GF-D8 (cell line): ENCODE results near the gene TTLL8.

Source experiments
- DNase-seq: peaks from one replicate; lab custom pipeline; 2025; lab: John Stamatoyannopoulos, UW

TTLL8 gene

DNA sequence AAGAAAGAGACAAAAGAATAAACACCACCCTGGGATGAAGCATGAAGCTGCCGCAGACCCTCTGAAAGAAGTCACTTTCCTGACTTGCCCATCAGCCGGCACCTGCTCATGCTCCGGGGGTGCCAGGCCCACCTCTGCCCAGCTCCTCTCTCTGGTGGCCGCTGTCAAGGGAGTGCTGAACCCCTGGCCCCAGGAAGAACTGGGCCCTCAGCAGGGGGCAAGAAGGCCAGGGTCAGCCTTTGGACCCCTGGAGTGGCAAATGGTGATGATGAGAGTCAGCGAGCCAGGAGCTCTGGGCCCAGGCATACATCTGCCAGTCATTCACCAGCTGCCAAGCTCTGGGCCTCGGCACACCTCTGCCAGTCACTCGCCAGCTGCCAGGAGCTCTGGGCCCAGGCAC lies 17.4 kb downstream of the TTLL8 start:
- no peak for DNase-seq

DNA sequence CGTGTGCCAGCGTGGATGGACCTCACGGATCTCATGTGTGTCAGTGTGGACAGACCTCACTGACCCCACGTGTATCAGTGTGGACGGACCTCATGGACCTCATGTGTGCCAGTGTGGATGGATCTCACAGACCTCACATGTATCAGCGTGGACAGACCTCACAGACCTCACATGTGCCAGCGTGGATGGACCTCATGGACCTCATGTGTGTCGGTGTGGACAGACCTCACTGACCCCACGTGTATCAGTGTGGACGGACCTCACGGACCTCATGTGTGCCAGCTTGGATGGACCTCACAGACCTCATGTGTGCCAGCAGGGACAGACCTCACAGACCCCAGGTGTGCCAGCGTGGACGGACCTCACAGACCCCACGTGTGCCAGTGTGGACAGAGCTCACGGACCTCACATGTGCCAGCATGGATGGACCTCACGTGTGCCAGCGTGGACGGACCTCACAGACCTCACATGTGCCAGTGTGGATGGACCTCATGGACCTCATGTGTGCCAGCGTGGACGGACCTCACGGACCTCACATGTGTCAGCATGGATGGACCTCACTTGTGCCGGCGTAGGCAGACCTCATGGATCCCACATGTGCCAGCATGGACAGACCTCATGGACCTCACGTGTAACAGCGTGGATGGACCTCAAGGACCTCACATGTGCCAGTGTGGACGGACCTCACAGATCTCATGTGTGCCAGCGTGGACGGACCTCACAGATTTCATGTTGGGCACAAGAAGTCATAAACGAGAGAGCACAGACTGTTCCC lies 18.2 kb downstream of the TTLL8 start:
- DNase-seq, result no peak

DNA sequence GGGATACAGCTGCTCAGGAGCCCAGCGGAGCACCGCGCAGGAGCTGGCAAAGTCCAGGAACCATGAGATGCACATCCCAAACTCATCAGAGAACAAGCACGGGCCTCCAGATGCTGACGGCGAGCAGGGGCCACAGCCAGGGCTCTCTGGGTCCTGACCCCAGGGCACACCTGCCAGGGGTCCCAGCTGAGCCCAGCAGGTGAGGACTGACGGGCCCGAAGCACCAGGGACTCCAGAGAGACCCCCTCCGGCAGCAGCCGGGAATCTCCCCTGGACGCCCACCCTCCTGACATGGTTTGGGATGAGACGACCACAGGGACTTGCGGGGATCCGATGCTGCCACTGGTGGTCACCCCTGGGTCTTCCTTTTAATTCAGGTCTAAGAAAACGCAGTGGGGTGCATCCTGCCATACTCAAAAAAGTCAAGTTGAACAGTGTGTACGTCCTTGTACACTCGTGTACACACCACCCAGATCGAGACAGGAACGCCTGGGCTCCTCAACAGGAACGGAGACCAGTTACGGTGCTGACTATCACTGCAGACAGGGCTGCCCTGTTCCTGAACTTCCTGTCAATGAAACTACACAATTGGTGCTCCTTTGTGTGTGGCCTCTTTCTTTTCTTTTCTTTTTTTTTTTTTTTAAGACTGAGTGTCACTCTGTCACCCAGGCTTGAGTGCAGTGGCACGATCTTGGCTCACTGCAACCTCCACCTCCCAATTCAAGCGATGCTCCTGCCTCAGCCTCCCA lies 21.9 kb downstream of the TTLL8 start:
- DNase-seq, result no peak

DNA sequence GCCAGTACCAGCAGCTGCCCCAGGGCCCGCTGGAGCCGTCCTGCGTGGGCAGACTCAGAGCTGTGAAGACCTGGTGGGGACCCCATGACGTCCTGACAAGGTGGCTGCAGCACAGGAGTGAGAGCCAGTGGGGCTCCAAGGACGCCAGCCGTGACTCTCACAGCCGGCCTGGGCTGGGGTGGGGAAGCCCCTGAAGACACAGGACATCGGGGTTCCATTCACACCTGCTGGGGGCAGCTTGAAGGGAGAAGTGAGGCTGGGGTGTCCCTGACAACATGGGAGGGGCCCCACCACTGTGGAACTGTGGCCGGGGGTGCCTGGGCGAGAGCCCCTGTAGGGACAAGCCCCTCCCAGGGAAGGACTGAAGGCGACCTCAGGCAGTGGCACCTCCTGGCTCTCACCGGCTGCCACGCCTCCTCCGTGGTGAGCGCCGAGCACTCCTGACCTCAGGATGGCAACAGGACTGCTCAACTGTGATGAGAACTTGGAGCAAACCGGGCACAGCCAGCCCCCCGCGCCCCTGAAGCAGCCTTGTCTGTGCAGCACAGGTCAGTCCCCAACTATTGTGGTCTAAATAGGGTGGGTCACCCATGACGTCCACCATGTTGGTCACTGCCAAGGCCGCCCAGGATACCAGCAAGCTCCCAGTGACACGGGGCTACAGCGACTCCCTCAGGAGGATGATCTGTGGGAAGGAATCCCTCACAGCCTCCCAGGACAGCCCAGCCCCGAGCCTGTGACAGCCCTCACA lies 22.8 kb downstream of the TTLL8 start:
- DNase-seq, result no peak

DNA sequence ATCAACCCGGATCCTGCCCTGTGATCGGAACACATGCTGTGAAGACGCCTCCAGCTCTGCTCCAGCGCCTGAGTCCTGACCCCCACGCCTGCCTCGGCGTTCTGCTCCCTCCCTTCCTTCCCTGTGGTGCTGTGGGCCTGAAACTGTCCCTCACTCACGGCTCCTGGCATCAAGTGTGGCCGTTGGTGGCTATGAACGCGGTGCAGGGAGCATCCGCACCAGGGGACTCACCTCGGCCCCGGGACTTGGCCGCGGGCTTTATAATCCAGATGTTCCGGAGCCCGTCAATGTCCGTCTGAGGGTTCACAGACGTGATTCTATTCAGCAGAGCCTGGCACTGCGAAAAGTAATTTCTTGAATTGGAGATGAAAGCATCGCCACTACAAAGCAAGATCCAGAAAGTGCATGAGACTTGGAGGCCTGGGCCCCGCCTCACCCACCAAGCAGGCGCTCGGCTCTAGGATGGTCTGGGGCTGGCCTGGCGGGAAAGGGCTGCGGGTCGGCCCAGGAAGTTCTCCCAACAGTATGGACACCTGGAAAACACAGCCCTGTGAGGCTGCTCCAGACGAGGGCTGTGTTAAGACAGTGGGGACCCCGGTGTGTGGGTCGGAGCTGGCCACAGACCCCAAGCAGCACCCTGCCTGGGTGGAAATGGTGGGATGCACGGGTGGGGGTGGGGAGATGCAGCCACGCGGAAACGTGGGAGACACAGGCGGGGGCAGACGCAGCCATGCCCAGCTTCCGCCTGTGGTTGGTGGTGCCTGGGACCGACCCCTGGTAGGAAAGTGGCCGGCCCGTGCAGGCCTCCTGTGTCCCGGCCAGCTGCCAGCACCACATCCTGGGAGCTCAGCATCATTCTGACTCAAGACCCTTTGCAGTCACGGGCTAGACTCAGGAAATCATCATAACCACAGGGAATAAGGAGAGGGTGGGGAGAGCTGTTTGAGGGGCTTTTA lies 23.7 kb downstream of the TTLL8 start:
- DNase-seq, result no peak

DNA sequence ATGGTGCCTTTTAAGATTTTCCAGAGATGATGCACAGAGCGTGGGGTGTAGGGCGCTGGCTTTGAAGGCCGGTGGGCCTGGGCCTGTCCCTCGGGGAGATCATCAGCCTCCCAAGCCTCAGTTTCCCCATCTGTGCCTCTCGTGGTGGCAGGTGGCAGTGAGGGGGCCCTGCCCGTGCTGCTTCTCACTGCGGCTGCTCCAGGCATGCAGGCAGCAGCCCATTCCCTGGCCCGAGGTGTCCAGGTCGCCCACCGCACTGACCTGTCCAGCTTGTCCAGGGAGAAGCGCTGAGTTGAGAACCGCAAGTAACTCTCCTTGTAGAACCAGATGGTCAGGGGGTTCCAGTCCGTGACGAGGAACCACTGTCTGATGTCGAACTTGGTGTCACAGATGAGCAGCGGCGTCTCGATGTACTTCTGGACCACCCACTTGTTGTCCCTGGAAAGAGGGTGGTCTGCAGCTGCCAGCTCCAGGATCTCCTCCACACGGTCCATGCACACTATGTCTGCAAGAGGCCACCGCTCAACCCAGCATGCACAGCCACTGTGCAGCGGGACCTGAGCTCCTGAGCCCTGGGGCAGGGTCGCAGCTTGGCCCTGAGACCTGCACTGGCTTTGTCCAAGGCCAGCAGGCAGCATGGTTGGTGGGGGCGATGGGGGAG lies 25.0 kb downstream of the TTLL8 start:
- DNase-seq, result no peak

DNA sequence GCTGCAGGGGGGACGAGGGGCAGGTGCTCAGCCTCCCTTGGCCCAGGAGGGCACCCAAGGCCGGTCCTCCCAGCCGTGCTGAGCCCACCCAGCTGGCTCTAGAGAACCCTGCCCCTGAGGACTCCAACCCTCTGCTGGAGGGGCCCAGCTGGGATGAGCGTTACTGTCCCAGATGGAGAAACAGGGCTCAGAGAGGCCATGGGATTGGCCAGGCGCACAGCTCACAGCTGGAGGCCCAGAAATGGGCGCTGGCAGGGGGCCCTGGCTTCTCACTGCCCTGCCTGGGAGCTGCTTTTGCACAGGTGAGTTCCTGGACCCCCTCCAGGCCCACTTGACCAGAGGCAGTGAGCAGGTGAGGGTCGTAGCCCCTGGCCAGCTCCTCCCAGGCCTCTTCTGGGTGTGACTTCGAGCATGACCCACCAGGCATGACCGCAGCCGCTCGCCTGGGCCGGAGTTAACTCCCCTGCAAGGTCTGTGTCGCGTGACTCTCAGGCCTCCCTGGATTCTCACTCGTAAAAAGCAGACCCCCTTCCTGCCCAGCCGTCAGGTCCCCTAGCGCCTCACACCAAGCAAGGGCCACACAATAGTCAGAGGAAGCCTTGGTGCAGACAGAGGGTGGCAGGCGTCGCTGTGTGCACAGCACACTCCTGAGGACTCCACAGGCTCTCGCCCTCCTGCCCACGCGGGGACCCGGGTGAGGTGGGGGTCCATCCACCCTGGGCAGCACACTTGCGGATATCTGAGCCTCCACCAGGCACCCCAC lies 25.8 kb downstream of the TTLL8 start:
- DNase-seq, result no peak

DNA sequence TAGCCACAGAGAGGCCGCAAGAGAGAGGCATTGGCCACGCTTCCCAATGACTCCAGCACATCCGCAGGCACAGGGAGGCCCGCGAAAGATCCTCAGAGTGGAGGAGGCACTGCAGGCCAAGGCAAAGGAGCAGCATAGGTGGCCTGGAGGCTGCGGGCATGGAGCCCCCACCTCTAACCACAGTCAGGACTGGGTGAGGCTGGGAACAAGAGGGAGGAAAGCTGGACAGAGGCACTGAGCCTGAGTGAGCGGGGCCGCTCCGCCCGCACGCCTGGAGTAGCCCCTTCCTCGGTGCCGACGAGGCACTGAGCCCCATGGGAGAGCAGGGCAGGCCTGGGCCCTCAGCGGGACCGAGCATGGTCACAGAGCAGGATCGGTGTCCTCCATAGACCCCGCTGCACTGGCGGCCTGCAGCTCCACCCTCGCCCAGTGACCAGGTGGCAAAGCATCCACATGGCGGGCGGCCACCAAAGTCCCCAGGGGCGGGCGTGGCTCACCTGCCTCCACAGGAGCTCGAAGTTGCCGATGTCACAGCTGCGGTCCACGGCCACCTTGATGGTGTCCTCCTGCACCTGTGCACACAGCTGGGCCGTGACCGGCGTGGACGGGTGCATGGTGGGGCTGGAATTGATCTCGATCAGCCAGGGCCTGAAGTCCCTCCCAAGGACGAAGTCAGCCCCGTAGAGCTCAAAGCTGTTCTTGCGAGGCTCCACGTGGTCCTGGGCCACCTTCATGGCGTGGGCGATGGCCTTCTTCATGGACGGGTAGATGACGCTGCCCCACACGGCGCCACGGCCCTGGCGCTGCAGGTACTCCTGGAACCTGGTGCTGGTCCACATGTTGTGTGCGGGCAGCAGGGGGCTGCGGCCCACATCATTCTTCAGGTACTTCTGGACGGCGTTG lies 26.7 kb downstream of the TTLL8 start:
- DNase-seq, result no peak

DNA sequence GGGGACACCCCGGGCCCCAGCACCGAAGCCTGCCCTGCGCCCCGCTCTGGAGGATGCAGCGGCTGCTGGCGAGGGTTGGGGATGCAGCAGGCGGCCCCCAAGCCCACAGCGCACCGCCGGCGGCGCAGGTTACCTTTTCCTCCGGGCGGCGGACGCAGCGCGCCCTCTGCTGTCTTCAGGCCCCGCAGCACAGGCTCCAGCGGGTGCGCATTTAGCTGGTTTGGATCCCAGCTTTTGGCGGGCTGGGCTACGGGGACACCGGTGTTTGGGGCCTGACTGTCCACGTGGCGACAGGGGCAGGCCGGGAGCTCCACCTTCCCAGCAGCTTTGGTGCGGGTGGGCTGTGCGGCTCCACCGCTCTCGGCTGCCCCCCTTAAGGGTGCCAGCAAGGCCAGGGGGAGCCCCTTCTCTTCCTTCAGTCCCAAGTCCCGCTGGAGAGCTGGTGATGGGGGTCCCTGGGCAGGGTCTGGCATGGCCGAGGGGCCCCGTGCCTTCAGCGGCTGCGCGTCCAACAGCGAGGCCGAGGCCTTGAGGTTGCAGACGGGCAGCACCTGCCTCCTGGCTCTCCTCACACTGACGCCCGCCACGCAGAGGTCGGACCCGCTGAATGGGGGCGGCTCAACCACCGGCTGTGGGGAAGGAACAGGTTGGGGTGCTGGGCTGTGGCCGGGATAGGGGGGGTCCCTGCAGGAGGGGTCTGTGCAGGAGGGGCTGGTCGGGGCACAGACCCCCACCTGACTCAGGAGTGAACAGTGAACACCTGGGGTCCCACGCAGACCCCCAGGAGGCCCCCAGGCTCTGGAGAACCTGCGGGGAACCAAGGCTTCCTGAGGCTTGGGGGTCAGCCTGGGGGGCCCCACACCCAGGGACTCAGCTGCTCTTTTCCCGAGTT lies 27.6 kb downstream of the TTLL8 start:
- no peak for DNase-seq

DNA sequence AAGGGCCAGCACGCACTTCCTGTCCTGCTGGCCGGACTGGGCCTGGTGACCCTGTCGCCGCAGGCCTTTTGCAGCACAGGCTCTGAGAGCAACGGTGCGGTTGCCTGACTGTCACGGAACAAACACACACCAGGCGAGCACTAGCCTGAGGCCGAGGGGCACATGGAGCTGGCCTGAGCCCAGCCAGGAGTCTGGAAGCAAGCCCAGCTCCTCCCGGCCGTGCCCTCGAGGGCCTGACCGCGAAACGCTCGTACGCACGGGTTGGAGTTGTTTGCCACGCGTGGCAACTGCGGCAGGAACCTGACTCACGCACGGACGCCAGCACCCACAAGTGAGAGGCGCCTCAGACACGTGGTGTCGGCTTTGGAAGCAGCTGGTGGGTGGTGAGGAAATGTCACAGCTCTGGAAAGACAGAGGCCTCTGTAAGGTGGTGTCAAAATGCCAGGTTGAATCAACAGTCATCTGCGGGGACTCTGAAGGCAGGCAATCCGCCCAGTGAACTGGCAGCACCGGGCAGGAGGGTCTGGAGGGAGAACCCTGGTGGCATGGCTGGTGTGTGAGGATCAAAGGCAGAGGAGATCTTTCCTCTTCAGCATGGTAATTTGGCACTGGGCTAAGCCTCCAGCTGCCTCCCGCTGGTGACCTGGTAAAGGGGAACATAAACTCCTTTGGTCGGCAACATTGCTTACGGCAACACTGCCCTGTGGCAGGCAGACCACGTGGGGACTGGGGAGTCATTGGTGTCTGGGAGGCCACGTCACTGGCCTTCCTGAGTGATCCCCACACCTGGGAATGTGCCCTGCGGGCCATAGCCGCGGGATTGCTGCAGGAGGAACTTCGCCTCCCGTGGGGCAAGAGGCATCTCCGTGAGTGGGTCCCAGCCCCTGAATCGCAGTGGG lies 30.2 kb downstream of the TTLL8 start:
- DNase-seq, result no peak

DNA sequence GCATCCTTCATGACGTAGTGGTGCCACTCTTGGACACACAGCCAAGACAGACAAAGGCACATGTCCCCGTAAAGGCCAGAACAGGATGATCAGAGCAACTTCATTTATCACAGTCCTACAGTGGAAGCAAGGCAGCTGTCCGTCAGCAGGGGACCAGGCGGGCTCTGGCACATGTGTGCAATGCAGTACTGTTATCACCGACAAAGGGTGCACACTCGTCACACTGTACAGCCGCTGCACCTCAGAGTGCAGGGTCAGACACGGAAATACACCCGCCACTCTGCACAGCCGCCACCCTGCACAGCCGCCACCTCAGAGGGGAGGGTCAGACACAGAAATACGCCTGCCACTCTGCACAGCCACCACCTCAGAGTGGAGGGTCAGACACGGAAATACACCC lies 32.1 kb downstream of the TTLL8 start:
- no peak for DNase-seq

DNA sequence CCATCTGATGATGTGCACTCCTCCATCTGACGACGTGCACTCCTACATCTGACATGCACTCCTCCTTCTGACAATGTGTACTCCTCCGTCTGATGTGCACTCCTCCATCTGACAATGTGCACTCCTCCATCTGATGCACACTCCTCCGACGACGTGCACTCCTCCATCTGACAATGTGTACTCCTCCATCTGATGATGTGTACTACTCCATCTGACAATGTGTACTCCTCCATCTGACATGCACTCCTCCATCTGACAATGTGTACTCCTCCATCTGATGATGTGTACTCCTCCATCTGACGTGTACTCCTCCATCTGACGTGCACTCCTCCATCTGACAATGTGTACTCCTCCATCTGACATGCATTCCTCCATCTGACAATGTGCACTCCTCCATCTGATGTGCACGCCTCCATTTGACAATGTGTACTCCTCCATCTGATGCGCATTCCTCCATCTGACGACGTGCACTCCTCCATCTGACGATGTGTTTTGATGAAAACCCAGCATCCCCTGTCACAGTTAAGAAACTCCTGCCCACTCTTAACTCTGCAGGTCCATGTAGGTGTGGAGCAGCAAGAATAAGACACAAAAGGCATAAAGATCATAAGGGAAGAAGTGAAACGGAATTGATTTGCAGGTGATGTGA lies 35.8 kb downstream of the TTLL8 start:
- no peak for DNase-seq

DNA sequence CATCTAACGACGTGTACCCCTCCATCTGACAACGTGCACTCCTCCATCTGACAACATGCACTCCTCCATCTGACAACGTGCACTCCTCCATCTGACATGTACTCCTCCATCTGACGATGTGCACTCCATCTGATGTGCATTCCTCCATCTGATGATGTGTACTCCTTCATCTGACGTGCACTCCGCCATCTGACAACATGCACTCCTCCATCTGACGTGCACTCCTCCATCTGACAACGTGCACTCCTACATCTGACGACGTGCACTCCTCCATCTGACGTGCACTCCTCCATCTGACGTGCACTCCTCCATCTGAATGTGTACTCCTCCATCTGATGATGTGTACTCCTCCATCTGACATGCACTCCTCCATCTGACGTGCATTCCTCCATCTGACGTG lies 37.5 kb downstream of the TTLL8 start:
- DNase-seq, result no peak

DNA sequence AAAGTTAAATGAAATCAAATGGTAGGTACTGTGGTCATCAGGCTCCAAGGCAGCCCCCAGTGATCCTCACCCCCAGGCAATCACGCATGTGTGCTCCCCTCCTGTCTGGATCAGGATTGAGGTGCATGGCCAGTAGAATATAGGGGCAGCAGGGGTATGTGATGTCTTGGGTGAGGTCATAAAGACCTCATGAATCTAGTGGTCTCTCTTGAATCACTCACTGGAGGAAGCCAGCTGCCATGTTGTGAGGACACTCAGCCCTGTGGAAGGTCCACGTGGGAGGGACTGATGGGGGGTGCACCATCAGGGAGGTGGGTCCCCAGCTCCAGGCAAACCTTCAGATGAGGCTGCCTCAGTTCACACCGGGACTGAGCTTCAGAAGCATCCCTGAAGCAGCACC lies 38.8 kb downstream of the TTLL8 start:
- no peak for DNase-seq

DNA sequence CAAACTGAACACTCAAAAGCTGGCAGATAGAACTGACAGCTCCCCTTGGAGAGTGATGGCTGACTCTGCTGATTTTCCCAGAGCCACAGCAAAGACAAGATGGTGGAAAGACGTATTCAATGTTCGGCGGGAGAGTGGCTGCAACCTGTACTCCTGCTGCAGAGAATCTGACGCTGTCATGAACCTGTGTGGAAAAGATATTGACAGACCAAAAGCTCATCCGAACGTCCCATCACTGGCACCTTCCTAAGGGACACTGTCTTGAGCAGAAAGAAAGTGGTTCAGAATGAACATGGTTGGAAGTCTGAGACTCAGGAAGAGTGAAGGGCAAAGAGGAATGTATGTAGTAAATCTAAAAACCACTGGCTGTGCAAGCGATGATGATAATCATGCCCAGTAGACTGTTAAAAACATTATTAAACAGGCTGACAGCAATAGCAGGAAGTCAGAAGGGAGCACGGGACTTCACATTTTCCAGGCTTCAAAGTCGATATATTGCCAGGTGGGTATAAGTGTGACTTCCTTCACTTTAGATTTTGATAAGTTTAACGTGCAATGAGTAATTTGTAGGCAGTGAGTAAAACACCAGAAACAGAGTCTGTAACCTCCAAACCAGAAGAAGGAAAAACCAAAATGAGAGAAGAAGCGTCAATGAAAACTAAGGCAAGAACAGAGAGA lies 39.4 kb downstream of the TTLL8 start:
- no peak for DNase-seq

DNA sequence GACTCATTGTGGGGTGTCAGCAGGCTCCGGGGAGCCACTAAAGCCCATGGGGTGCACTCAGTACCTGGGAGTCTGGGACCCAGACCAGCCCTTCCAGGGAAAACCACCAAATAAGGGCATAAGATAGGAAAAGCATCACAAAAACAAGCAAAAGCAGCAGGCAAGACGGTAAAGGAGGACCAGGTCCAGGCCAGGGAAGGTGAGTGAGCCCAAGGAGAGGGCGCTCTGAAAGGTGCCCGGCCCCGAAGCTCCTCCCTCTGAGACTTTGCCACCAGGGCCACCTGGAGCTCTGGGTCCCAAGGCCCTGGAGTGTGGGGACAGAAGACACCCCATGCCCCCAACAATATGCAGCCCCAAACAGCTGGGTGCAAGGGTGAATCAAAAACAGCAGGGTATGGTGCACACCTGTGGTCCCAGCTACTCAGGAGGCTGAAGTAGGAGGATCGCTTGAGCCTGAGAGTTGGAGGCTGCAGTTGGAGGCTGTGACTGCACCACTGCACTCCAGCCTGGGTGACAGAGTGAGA lies 40.3 kb downstream of the TTLL8 start:
- DNase-seq, result no peak
